ENCODE data around the gene ITGAD. TPM values are rescaled to one million over a fixed set of nuclear protein-coding genes. Genes with fewer than 3 reads are reported as not detected.
"Not testable (repeated sequence)": the region's sequence is repeated elsewhere in the genome, so short reads cannot be mapped to it uniquely, and the experiment has no call there.

Gene ITGAD
- total RNA-seq, 1 donor = under 0.01 TPM

- Histone ChIP-seq H3K4me1 (ENCODE audit: insufficient read depth, low read length) (no peaks in the 10 kb centered on the region), H3K27me3 (ENCODE audit: insufficient read depth, low read length) (no peaks in the 10 kb centered on the region), H3K9me3 (ENCODE audit: low read depth, low read length) (no peaks in the 10 kb centered on the region), H3K4me3 (ENCODE audit: low read length) (no peak overlapping the region)
Measured at GRCh38 chr16:31409433-31409832, 16.3 kb downstream of the ITGAD start.

DNA sequence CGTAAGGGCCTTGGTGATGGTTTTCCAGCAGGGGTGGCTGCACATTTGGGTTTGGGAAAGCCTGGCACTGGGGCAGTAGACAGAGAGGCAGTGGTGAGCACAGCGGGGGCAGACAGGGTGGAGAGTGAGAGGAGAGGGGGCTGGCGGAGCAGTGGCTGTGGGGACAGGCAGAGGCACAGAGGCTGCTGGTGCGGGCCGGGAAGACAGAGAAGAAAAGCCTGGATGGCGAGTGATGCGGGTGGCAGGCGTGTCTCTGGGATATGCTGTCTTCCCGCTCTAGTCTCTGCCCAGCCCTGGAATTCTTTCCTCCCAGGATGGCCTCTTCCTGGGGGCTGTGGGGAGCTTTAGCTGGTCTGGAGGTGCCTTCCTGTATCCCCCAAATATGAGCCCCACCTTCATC is 16.9 kb downstream of the ITGAD start:
- peaks cover 2% of the 10 kb centered on the region for H3K4me1 ChIP-seq (ENCODE audit: insufficient read depth, low read length)
- H3K9me3 ChIP-seq (ENCODE audit: low read depth, low read length) = no peaks in the 10 kb centered on the region
- H3K27me3 ChIP-seq (ENCODE audit: insufficient read depth, low read length) = no peaks in the 10 kb centered on the region
- H3K4me3 ChIP-seq (ENCODE audit: low read length) = no peak overlapping the region

GRCh38 chr16:31411024-31411844 is 18.1 kb downstream of the ITGAD start:
- H3K4me1 ChIP-seq (ENCODE audit: insufficient read depth, low read length) = peaks cover 6% of the 10 kb centered on the region
- H3K27me3 ChIP-seq (ENCODE audit: insufficient read depth, low read length) = no peaks in the 10 kb centered on the region
- no peak overlapping the region for H3K4me3 ChIP-seq (ENCODE audit: low read length)
- no peaks in the 10 kb centered on the region for H3K9me3 ChIP-seq (ENCODE audit: low read depth, low read length)

DNA sequence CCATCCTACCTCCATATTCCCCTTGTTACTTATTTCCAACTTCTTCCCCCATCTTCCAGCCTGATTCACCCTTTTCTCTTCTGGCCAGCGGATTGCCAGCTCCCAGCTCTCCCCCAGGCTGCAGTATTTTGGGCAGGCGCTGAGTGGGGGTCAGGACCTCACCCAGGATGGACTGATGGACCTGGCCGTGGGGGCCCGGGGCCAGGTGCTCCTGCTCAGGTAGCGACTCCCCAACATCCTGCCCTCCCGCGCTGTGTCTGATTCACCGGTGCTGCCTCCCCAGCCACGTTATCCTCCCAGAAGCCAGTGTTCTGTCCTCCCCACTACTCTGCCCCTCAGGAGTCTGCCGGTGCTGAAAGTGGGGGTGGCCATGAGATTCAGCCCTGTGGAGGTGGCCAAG is 19.6 kb downstream of the ITGAD start:
- no peak overlapping the region for H3K4me3 ChIP-seq (ENCODE audit: low read length)
- peaks cover 6% of the 10 kb centered on the region for H3K4me1 ChIP-seq (ENCODE audit: insufficient read depth, low read length)
- H3K27me3 ChIP-seq (ENCODE audit: insufficient read depth, low read length) = no peaks in the 10 kb centered on the region
- no peaks in the 10 kb centered on the region for H3K9me3 ChIP-seq (ENCODE audit: low read depth, low read length)

GRCh38 chr16:31413381-31413780 is 20.2 kb downstream of the ITGAD start:
- H3K9me3 ChIP-seq (ENCODE audit: low read depth, low read length) = no peaks in the 10 kb centered on the region
- H3K27me3 ChIP-seq (ENCODE audit: insufficient read depth, low read length) = no peaks in the 10 kb centered on the region
- no peak overlapping the region for H3K4me3 ChIP-seq (ENCODE audit: low read length)
- peaks cover 6% of the 10 kb centered on the region for H3K4me1 ChIP-seq (ENCODE audit: insufficient read depth, low read length)

- Histone ChIP-seq H3K9me3 (ENCODE audit: low read depth, low read length) (no peaks in the 10 kb centered on the region), H3K4me3 (ENCODE audit: low read length) (no peak overlapping the region), H3K27me3 (ENCODE audit: insufficient read depth, low read length) (no peaks in the 10 kb centered on the region), H3K4me1 (ENCODE audit: insufficient read depth, low read length) (peaks cover 6% of the 10 kb centered on the region)
Measured at GRCh38 chr16:31413943-31414342, 20.8 kb downstream of the ITGAD start.

DNA sequence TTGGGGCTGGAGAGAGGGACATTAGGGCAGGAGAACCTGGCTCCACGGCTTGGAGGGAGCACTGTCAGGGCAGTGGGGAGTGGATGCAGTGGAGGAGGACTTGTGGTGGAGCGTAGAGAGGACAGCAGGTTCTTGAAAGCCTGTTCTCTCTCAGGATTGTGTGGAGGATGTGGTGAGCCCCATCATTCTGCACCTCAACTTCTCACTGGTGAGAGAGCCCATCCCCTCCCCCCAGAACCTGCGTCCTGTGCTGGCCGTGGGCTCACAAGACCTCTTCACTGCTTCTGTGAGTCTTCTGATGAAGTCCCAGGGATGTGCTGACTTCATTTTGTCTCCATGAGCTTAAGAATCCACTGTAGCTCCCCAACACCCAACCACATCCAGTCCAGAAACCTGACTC is 21.6 kb downstream of the ITGAD start:
- Histone ChIP-seq H3K4me1 (ENCODE audit: insufficient read depth, low read length) (peaks cover 6% of the 10 kb centered on the region), H3K9me3 (ENCODE audit: low read depth, low read length) (no peaks in the 10 kb centered on the region), H3K4me3 (ENCODE audit: low read length) (no peak overlapping the region), H3K27me3 (ENCODE audit: insufficient read depth, low read length) (no peaks in the 10 kb centered on the region)

GRCh38 chr16:31416371-31416770 is 23.2 kb downstream of the ITGAD start:
- Histone ChIP-seq H3K27me3 (ENCODE audit: insufficient read depth, low read length) (no peaks in the 10 kb centered on the region), H3K9me3 (ENCODE audit: low read depth, low read length) (no peaks in the 10 kb centered on the region), H3K4me3 (ENCODE audit: low read length) (no peak overlapping the region), H3K4me1 (ENCODE audit: insufficient read depth, low read length) (peaks cover 9% of the 10 kb centered on the region)

- not testable (repeated sequence) for H3K4me1 ChIP-seq (ENCODE audit: insufficient read depth, low read length); H3K9me3 ChIP-seq (ENCODE audit: low read depth, low read length); H3K27me3 ChIP-seq (ENCODE audit: insufficient read depth, low read length); H3K4me3 ChIP-seq (ENCODE audit: low read length)
Measured at GRCh38 chr16:31417036-31417435, 23.9 kb downstream of the ITGAD start.

GRCh38 chr16:31417916-31418315 is 24.8 kb downstream of the ITGAD start:
- Histone ChIP-seq H3K4me3 (ENCODE audit: low read length) (no peak overlapping the region), H3K27me3 (ENCODE audit: insufficient read depth, low read length) (no peaks in the 10 kb centered on the region), H3K4me1 (ENCODE audit: insufficient read depth, low read length) (peaks cover 9% of the 10 kb centered on the region), H3K9me3 (ENCODE audit: low read depth, low read length) (no peaks in the 10 kb centered on the region)

DNA sequence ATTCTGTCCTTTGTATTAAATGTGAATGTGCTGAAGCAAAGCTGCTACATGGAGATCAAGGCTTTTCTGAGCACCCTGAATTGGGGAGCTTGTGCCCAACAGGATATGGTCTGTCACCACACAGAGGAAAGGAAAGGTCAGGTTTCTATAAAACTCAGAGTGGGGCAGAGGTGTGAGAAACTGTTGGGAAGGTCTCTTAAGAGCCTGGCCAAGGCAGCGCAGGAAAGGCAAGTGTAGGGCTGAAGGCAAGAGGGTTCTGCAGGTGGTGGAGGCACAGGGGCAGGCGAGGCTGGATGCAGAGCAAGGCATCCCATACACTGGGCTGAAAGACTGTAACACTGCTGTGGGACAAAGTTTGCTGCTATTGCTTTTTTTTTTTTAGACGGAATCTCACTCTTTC is 26.9 kb downstream of the ITGAD start:
- Histone ChIP-seq H3K4me3 (ENCODE audit: low read length) (no peak overlapping the region), H3K4me1 (ENCODE audit: insufficient read depth, low read length) (peaks cover 7% of the 10 kb centered on the region), H3K9me3 (ENCODE audit: low read depth, low read length) (no peaks in the 10 kb centered on the region), H3K27me3 (ENCODE audit: insufficient read depth, low read length) (no peaks in the 10 kb centered on the region)

- Histone ChIP-seq H3K9me3 (ENCODE audit: low read depth, low read length) (no peaks in the 10 kb centered on the region), H3K4me1 (ENCODE audit: insufficient read depth, low read length) (peaks cover 3% of the 10 kb centered on the region), H3K4me3 (ENCODE audit: low read length) (no peak overlapping the region), H3K27me3 (ENCODE audit: insufficient read depth, low read length) (no peaks in the 10 kb centered on the region)
Measured at GRCh38 chr16:31421587-31421986, 28.5 kb downstream of the ITGAD start.

DNA sequence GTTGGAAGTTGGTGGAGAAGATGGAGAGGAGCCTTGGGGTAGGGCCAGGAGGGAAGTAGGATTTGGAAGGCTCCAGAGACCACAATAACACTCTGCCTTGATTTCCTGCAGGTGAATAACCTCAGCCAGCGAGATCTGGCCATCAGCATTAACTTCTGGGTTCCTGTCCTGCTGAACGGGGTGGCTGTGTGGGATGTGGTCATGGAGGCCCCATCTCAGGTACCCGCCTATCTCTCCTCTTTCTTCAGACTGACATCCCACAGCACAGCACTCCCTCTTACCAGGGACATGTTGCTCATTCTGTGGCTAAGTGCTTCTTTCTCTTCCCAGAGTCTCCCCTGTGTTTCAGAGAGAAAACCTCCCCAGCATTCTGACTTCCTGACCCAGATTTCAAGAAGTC is 30.1 kb downstream of the ITGAD start:
- no peaks in the 10 kb centered on the region for H3K9me3 ChIP-seq (ENCODE audit: low read depth, low read length)
- H3K27me3 ChIP-seq (ENCODE audit: insufficient read depth, low read length) = no peaks in the 10 kb centered on the region
- peaks cover 8% of the 10 kb centered on the region for H3K4me1 ChIP-seq (ENCODE audit: insufficient read depth, low read length)
- H3K4me3 ChIP-seq (ENCODE audit: low read length) = no peak overlapping the region

GRCh38 chr16:31423801-31424200 is 30.7 kb downstream of the ITGAD start:
- no peaks in the 10 kb centered on the region for H3K27me3 ChIP-seq (ENCODE audit: insufficient read depth, low read length)
- no peaks in the 10 kb centered on the region for H3K9me3 ChIP-seq (ENCODE audit: low read depth, low read length)
- no peak overlapping the region for H3K4me3 ChIP-seq (ENCODE audit: low read length)
- peaks cover 8% of the 10 kb centered on the region for H3K4me1 ChIP-seq (ENCODE audit: insufficient read depth, low read length)

GRCh38 chr16:31427441-31428278 is 34.5 kb downstream of the ITGAD start:
- peak overlapping the region; percentile 24 for H3K4me3 ChIP-seq (ENCODE audit: low read length)
- no peaks in the 10 kb centered on the region for H3K27me3 ChIP-seq (ENCODE audit: insufficient read depth, low read length)
- peaks cover 5% of the 10 kb centered on the region for H3K4me1 ChIP-seq (ENCODE audit: insufficient read depth, low read length)

GRCh38 chr16:31428279-31428597 is 35.1 kb downstream of the ITGAD start, which contains the start of gene COX6A2:
Gene COX6A2, minus strand, starts transcription at chr16:31428360. Its CDS starts 35 bp downstream, at chr16:31428325.
- Histone ChIP-seq H3K4me1 (ENCODE audit: insufficient read depth, low read length) (peaks cover 5% of the 10 kb centered on the region), H3K9me3 (ENCODE audit: low read depth, low read length) (no peaks in the 10 kb centered on the region), H3K27me3 (ENCODE audit: insufficient read depth, low read length) (no peaks in the 10 kb centered on the region), H3K4me3 (ENCODE audit: low read length) (peak within 1 kb of the TSS; percentile 24)

More at GRCh38 chr16:31427441-31428278, 34.5 kb downstream of the ITGAD start:
- H3K9me3 ChIP-seq (ENCODE audit: low read depth, low read length) = no peaks in the 10 kb centered on the region

Measured in mononuclear cell (primary cell).